K562 (cell line): ENCODE data around the gene ATP8A1. TPM values are rescaled to one million over a fixed set of nuclear protein-coding genes. Genes with fewer than 3 reads are reported as not detected.

Experiments
- ATAC-seq: fragments of 200-7000 bp; cut with Tn5 transposase; 3 replicates; pipeline ENCODE4 v1.9.1; 2020; ENCODE audit warnings: moderate library complexity
- BruUV-seq: library from RNA; stranded (reverse); fragments of 400-500 nt; replicated peaks from 2 replicates; lab custom pipeline; 2021; lab: Mats Ljungman, UMichigan
- CTCF ChIA-PET: fragments of 300-600 bp; formaldehyde crosslinking; extraction: SDS; loops from one replicate; lab custom pipeline; 2021; ENCODE audit warnings: low intra/inter-chr PET ratio; lab: Yijun Ruan, JAX
- POLR2A ChIA-PET: fragments of 300-600, 350-650 bp; sonication (Branson Sonifier 250); formaldehyde crosslinking; extraction: SDS; loops from one replicate; lab custom pipeline; 2021; ENCODE audit warnings: antibody characterized with exemption, inconsistent platforms; lab: Yijun Ruan, JAX
- DNase-seq, 4 experiments: peaks; one replicate each; pipeline versions ENCODE4 v3.0.0 to v3.0.0-alpha.2; 2011 to 2018; ENCODE audit warnings: low spot score in 3 of 4, mixed read lengths in 3 of 4; ENCODE audit errors: extremely low read depth in 1 of 4
- FAIRE-seq: peaks from 2 replicates; lab custom pipeline; 2011; peaks lifted over from hg19 to GRCh38; lab: Jason Lieb, UNC
- H2AFZ ChIP-seq: 2 replicates; pipeline ENCODE4 v1.6.0; 2011; ENCODE audit warnings: low read depth, low read length, control low read depth, inconsistent platforms
- H3K27ac ChIP-seq: fragments of 200-600 bp; 3 replicates; pipeline ENCODE4 v1.8.0; 2011; ENCODE audit warnings: low read depth, mild to moderate bottlenecking, control low read depth, inconsistent platforms, low read length, moderate library complexity, mixed read lengths; ENCODE audit errors: extremely low read depth
- H3K27me3 ChIP-seq, 2 experiments: fragments of 300-600 bp in 1 of 2; 2 replicates in 1 of 2; 3 replicates in 1 of 2; pipeline versions ENCODE4 v1.6.0 to v1.8.0; 2011; ENCODE audit warnings: inconsistent platforms in 2 of 2, low read length in 2 of 2, mild to moderate bottlenecking in 1 of 2, mixed read lengths in 1 of 2, moderate library complexity in 1 of 2; ENCODE audit not compliant: control insufficient read depth in 2 of 2, insufficient read depth in 2 of 2
- H3K36me3 ChIP-seq: fragments of 300-600 bp; 3 replicates; pipeline ENCODE4 v1.8.0; 2011; ENCODE audit warnings: mild to moderate bottlenecking, low read length, inconsistent platforms; ENCODE audit not compliant: control insufficient read depth, insufficient read depth
- H3K4me1 ChIP-seq, 2 experiments: fragments of 200-600 bp in 1 of 2; replicated peaks in 1 of 2; 2 replicates in 1 of 2; 3 replicates in 1 of 2; pipeline versions ENCODE4 v1.5.1 to v1.8.0; 2011; ENCODE audit warnings: inconsistent platforms in 2 of 2, low read length in 2 of 2, mild to moderate bottlenecking in 1 of 2, mixed read lengths in 1 of 2, moderate library complexity in 1 of 2; ENCODE audit not compliant: control insufficient read depth in 2 of 2, insufficient read depth in 2 of 2
- H3K4me2 ChIP-seq: 2 replicates; pipeline ENCODE4 v1.6.1; 2011; ENCODE audit warnings: low read length, control low read depth, inconsistent platforms, mixed read lengths; ENCODE audit not compliant: insufficient read depth
- H3K4me3 ChIP-seq: fragments of 200-600 bp; sonication (generic), shearing (Covaris generic); 2 replicates; pipeline ENCODE4 v1.5.1; 2016; ENCODE audit warnings: control low read depth, inconsistent platforms
- H3K79me2 ChIP-seq: fragments of 200-600 bp; 3 replicates; pipeline ENCODE4 v1.8.0; 2011; ENCODE audit warnings: low read length, inconsistent platforms; ENCODE audit not compliant: control insufficient read depth, insufficient read depth
- H3K9ac ChIP-seq, 2 experiments: 2 replicates each; pipeline versions ENCODE4 v1.6.0 to v1.6.1; 2011; ENCODE audit warnings: low read depth in 2 of 2, low read length in 2 of 2, control low read depth in 1 of 2, inconsistent platforms in 1 of 2, mild to moderate bottlenecking in 1 of 2, mixed read lengths in 1 of 2; ENCODE audit not compliant: insufficient read depth in 1 of 2
- H3K9me1 ChIP-seq: one replicate; pipeline ENCODE4 v1.6.0; 2011; ENCODE audit warnings: inconsistent platforms, mild to moderate bottlenecking, low read length, moderate library complexity; ENCODE audit not compliant: control insufficient read depth, insufficient read depth
- H3K9me3 ChIP-seq: replicated peaks from 2 replicates; pipeline ENCODE4 v1.5.1; 2011; ENCODE audit warnings: low read depth, low read length, inconsistent platforms; ENCODE audit not compliant: control insufficient read depth, insufficient read depth
- H4K20me1 ChIP-seq: replicated peaks from 2 replicates; pipeline ENCODE4 v1.6.1; 2011; ENCODE audit warnings: low read length, inconsistent platforms, mixed read lengths; ENCODE audit not compliant: control insufficient read depth, insufficient read depth
- ATF7 ChIP-seq: fragments of 450-650 bp; IDR thresholded peaks from 2 replicates; pipeline ENCODE4 v1.7.1; 2014; ENCODE audit warnings: mild to moderate bottlenecking, moderate library complexity
- E2F3 ChIP-seq: fragments of 250-450 bp; sonication (Bioruptor Pico); IDR thresholded peaks from 2 replicates; pipeline ENCODE4 v1.4.0; 2020; ENCODE audit warnings: mild to moderate bottlenecking
- FUS ChIP-seq: fragments of 200-400 bp; formaldehyde crosslinking; optimal IDR thresholded peaks from 2 replicates; pipeline ENCODE3; 2017; ENCODE audit warnings: low read depth, low read length
- GATAD2A ChIP-seq: fragments of 450-650 bp; IDR thresholded peaks from 2 replicates; pipeline ENCODE4 v1.6.1; 2017
- GTF2F1 ChIP-seq: IDR thresholded peaks from 2 replicates; pipeline ENCODE4 v1.6.1; 2011; ENCODE audit warnings: low read depth, low read length, improper control_type of control experiment
- HDAC1 ChIP-seq, 2 experiments: fragments of 450-650 bp; IDR thresholded peaks; 2 replicates each; pipeline ENCODE4 v1.6.1; 2016 to 2017; ENCODE audit warnings: inconsistent platforms in 1 of 2, mild to moderate bottlenecking in 1 of 2, moderate library complexity in 1 of 2
- HMG20A ChIP-seq: fragments of 450-650 bp; formaldehyde crosslinking; conservative IDR thresholded peaks from 2 replicates; pipeline ENCODE4 v1.4.0; 2020; ENCODE audit warnings: mild to moderate bottlenecking, mixed read lengths
- POLR3G ChIP-seq: IDR thresholded peaks from 2 replicates; pipeline ENCODE4 v1.6.1; 2011; ENCODE audit not compliant: insufficient read length, insufficient replicate concordance; ENCODE audit errors: extremely low read depth
- PTBP1 ChIP-seq: fragments of 200-400 bp; formaldehyde crosslinking; IDR thresholded peaks from 2 replicates; pipeline ENCODE4 v1.6.1; 2017; ENCODE audit warnings: low read depth, low read length
- SMC3 ChIP-seq: conservative IDR thresholded peaks from 2 replicates; pipeline ENCODE4 v1.6.1; 2011; ENCODE audit warnings: low read depth, low read length, improper control_type of control experiment; ENCODE audit not compliant: insufficient read depth
- SOX6 ChIP-seq: fragments of 450-650 bp; IDR thresholded peaks from 2 replicates; pipeline ENCODE4 v1.6.1; 2014; ENCODE audit warnings: mild to moderate bottlenecking
- SRF ChIP-seq, 2 experiments: fragments of 250-450, 450-650 bp in 1 of 2; sonication (Bioruptor Pico) in 1 of 2; sonication (generic) in 1 of 2; formaldehyde crosslinking; IDR thresholded peaks; 2 replicates each; pipeline versions ENCODE4 v1.5.0 to v1.5.1; 2020 to 2022; ENCODE audit warnings: mild to moderate bottlenecking in 1 of 2, missing genetic modification reagents in 1 of 2
- TSC22D4 ChIP-seq: fragments of 450-650 bp; IDR thresholded peaks from 2 replicates; pipeline ENCODE4 v1.6.1; 2016; ENCODE audit warnings: missing genetic modification characterization, missing biosample characterization, control low read depth
- WHSC1 ChIP-seq: IDR thresholded peaks from one replicate; pipeline ENCODE4 v1.6.1; 2012; ENCODE audit warnings: low read length, control low read depth, inconsistent platforms
- ZNF165 ChIP-seq: fragments of 250-450 bp; sonication (Bioruptor Pico); IDR thresholded peaks from 2 replicates; pipeline ENCODE4 v1.4.0; 2020; ENCODE audit warnings: borderline replicate concordance
- ZNF24 ChIP-seq: fragments of 450-650 bp; IDR thresholded peaks from 2 replicates; pipeline ENCODE4 v1.6.1; 2016
- WGBS: fragments of 100-300 bp; shearing (Covaris generic); methylation state at CpG from one replicate; pipeline ENCODE4 v1.1.6; 2016; ENCODE audit warnings: low coverage, mixed read lengths; ENCODE audit not compliant: insufficient coverage; ENCODE audit errors: missing lambda C conversion rate; 5-methylcytosine and 5-hydroxymethylcytosine counted together
- in situ Hi-C: fragments of 300-500 bp; cut with MboI; formaldehyde crosslinking; loops from 4 replicates; pipeline ENCODE4 v1.15.0; 2018; ENCODE audit warnings: inconsistent platforms, mixed read lengths
- intact Hi-C: fragments of 100-400 bp; cut with micrococcal nuclease; formaldehyde crosslinking; loops from 2 replicates; pipeline ENCODE4 v1.14.2; 2022
- polyA plus RNA-seq, 8 experiments: library from polyadenylated mRNA; depleted of rRNA in 4 of 8; stranded (reverse) in 5 of 8; unstranded in 3 of 8; fragments of >200 nt; fragmentation: Nextera tagmentation in 2 of 8; fragmentation: Illumina TruSeq in 1 of 8; extraction: Ambion mirVana in 2 of 8; extraction: Trizol in 1 of 8; gene quantifications; 2 replicates each; pipeline versions ENCODE4 v1.2.1 to v1.2.3, GENCODE V29; 2011 to 2014; ENCODE audit warnings: inconsistent platforms in 1 of 8, missing spikeins in 1 of 8
- total RNA-seq, 7 experiments: library from RNA; depleted of rRNA in 6 of 7; stranded (reverse); fragments of >200 nt in 6 of 7; fragmentation: Illumina TruSeq in 2 of 7; extraction: Trizol in 2 of 7; gene quantifications; 2 replicates each; pipeline versions ENCODE4 v1.2.1 to v1.2.3, GENCODE V29; 2011 to 2021; ENCODE audit warnings: low replicate concordance in 1 of 7
- TF ChIP-seq, protein P1 (sequence below): fragments of 200-800 bp; sonication (Bioruptor generic); IDR thresholded peaks from 2 replicates; pipeline ENCODE4 v1.6.1; 2017; ENCODE audit warnings: missing genetic modification characterization, missing compliant biosample characterization
- TF ChIP-seq, protein P2 (sequence below): sonication (generic); formaldehyde crosslinking; IDR thresholded peaks from 2 replicates; pipeline ENCODE4 v1.8.1; 2023; ENCODE audit warnings: mild to moderate bottlenecking, missing genetic modification reagents
- TF ChIP-seq, protein P3 (sequence below): fragments of 200-800 bp; sonication (Bioruptor generic); IDR thresholded peaks from 2 replicates; pipeline ENCODE4 v1.6.1; 2017; ENCODE audit warnings: missing genetic modification characterization, missing compliant biosample characterization

ATP8A1 gene
- total and polyA plus RNA-seq, 9 of the 15 experiments (the other 6 are each of a cell fraction or from before 2014, with no cell fraction given), result 0.05 to 0.29 (median 0.07) TPM; not detected in 2

DNA sequence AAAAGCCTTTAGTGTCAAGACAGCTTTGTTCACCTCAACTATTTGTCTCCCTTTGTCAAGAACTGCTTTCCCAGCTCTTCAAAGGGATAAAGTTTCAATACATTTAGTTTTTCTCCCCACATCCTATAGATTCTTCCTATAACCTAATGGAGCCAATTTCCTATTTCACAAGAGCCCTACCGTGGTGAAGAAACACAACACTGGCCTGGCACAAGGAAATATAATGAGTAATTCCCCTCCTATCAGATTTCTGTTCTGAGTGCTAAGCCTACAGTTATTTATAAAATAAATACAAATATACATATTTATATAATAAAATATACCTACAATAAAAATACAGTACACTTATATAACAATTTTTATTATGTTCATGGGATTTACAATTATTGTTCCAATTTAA is 169.7 kb downstream of the ATP8A1 start:
- Histone ChIP-seq H4K20me1 (no peaks in the 10 kb centered on the region), H3K79me2 (no peaks in the 10 kb centered on the region), H3K27ac (no peak overlapping the region), H3K9me1 (no peaks in the 10 kb centered on the region), H2AFZ (no peak overlapping the region), H3K9me3 (no peaks in the 10 kb centered on the region), H3K4me1 (no peaks in the 10 kb centered on the region)
- no TSS peak for BruUV-seq
- ATAC-seq, result no peak
- CTCF ChIA-PET, result no interaction called here
- intact Hi-C loops, result no loop called here
- WGBS, result 0% methylated on average over 1 of the region's 1 CpG
- POLR2A ChIA-PET, result interaction anchor here (0.6 kb wide), 1 partner anchor 530 kb away, joined by 3 read pairs; no protein-coding TSS in a partner anchor
- no peak for TF ChIP-seq SMC3
- no peak for TF ChIP-seq E2F3 (CRISPR knock-in tag)
- TF ChIP-seq WHSC1, result no peak
- no peak for TF ChIP-seq TSC22D4
- no peak for TF ChIP-seq ZNF165
- no peak for TF ChIP-seq SOX6
- TF ChIP-seq ZNF24, result no peak
- TF ChIP-seq GTF2F1, result no peak
- no peak for TF ChIP-seq FUS
- TF ChIP-seq HMG20A (CRISPR knock-in tag), result no peak
- no peak for TF ChIP-seq GATAD2A
- TF ChIP-seq, protein P1, sequence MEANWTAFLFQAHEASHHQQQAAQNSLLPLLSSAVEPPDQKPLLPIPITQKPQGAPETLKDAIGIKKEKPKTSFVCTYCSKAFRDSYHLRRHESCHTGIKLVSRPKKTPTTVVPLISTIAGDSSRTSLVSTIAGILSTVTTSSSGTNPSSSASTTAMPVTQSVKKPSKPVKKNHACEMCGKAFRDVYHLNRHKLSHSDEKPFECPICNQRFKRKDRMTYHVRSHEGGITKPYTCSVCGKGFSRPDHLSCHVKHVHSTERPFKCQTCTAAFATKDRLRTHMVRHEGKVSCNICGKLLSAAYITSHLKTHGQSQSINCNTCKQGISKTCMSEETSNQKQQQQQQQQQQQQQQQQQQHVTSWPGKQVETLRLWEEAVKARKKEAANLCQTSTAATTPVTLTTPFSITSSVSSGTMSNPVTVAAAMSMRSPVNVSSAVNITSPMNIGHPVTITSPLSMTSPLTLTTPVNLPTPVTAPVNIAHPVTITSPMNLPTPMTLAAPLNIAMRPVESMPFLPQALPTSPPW, result no peak
- TF ChIP-seq ATF7, result no peak
- TF ChIP-seq PTBP1, result no peak
- TF ChIP-seq HDAC1 (IDR thresholded peaks at IDR 0.05), result no peak
- TF ChIP-seq, protein P2, sequence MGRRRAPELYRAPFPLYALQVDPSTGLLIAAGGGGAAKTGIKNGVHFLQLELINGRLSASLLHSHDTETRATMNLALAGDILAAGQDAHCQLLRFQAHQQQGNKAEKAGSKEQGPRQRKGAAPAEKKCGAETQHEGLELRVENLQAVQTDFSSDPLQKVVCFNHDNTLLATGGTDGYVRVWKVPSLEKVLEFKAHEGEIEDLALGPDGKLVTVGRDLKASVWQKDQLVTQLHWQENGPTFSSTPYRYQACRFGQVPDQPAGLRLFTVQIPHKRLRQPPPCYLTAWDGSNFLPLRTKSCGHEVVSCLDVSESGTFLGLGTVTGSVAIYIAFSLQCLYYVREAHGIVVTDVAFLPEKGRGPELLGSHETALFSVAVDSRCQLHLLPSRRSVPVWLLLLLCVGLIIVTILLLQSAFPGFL (CRISPR knock-in tag), result no peak
- TF ChIP-seq POLR3G, result no peak
- TF ChIP-seq SRF (CRISPR knock-in tag; IDR thresholded peaks at IDR 0.05), result no peak
- TF ChIP-seq, protein P3, sequence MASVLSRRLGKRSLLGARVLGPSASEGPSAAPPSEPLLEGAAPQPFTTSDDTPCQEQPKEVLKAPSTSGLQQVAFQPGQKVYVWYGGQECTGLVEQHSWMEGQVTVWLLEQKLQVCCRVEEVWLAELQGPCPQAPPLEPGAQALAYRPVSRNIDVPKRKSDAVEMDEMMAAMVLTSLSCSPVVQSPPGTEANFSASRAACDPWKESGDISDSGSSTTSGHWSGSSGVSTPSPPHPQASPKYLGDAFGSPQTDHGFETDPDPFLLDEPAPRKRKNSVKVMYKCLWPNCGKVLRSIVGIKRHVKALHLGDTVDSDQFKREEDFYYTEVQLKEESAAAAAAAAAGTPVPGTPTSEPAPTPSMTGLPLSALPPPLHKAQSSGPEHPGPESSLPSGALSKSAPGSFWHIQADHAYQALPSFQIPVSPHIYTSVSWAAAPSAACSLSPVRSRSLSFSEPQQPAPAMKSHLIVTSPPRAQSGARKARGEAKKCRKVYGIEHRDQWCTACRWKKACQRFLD (CRISPR knock-in tag), result no peak
- TF ChIP-seq, all 486 proteins: peak for 0
- H3K4me2 ChIP-seq, result no peak overlapping the region
- DNase-seq (no peak), FAIRE-seq (no peak)
- H3K9ac ChIP-seq, result no peak overlapping the region
- in situ Hi-C loops, result no loop called here
- H3K27me3 ChIP-seq, result peaks cover 0 to 2% of the 10 kb centered on the region in 2 experiments; a peak in 1 of 5 replicates
- no peak overlapping the region for H3K4me3 ChIP-seq
- no peaks in the 10 kb centered on the region for H3K36me3 ChIP-seq
